ENCODE measurements around the gene ROBO3.

GRCh38 chr11:124896821-124897391, 31.7 kb downstream of the ROBO3 start:
- TF ChIP-seq CTCF (IDR thresholded peaks at IDR 0.05) (no peak), POLR2A (IDR thresholded peaks at IDR 0.05) (no peak)
